HG03139 (cell line): ENCODE results near the gene EDRF1.
A peak's percentile ranks its signal among the peaks of the same experiment; 100 is the strongest.
"Not testable (repeated sequence)": the region's sequence is repeated elsewhere in the genome, so short reads cannot be mapped to it uniquely, and the experiment has no call there.

Source experiments
- ATAC-seq: cut with Tn5 transposase; IDR thresholded peaks from one replicate; pipeline ENCODE4 v1.9.1; 2021; ENCODE audit not compliant: unreplicated experiment

Gene EDRF1

GRCh38 chr10:125707541-125708468 lies 11.7 kb upstream of the EDRF1 start:
- peak; percentile 68 for ATAC-seq

GRCh38 chr10:125708971-125709503 lies 10.5 kb upstream of the EDRF1 start:
- ATAC-seq = peak; percentile 48

DNA sequence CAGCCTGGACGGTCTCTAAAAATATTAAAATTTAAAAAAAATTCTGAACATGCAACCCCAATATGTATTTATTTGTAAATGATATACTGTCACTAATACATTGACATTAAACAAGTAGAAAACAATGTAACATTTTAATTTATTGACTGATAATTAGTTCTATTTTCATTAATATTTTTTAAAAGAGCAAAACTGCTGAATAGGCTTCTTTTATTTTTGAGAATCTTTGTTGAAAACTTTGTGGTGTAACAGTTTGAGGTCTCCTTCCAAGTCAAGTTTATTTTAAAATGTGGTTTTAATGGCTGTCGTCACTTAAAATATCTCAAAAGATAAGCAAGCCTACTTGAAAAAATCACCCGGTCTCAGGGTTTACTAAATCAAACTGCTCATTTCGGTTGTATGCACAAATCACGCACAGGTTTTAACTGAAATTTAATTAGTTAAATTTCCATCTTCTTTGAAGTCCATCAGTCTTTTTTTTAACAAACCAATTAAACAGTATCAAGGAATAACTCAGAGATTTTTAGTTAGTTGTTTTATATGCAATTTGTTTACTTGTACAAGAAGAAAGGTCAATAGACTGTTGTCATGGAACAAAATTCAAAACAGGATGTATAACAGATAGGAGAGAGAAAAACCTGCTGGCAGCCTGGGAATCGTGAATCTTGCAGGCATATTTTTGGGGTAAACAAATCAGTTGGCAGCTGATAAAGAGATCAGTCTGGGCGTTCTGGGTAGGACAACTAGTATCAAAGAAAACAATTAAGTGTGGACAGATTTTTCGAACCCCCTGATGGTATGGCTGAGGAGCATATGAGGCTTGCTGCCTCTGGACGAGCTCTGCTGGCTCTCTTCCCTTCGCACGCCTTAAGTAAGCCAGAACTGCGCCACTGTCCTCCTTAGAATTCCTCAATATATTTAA lies 9.7 kb upstream of the EDRF1 start:
- no peak for ATAC-seq

DNA sequence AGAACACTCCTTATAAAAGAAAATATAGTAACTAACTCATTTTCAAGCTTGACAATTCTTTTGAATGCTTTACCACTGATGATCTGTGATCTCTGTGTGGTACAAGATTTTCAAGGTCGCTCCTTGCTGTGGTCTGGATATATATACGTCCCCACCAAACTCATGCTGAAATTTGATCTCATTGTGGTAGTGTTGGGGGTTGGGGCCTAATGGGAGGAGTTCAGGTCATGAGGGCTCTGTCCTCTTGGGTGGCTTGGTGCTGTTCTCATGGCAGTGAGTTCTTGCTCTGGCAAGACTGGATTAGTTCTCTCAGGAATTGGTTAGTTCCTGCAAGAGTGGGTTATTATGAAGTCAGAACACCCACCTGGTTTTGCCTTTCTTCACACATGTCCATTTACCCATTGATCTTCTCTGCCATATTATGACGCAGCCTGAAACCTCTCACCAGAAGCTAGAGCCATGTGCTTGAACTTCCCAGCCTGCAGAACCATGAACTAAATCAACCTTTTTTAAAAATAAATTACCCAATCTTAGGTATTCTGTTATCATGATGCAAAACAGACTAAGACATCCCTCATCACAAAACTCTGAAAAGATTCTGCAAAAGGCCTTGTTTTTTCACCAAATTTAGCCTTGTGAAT lies 8.3 kb upstream of the EDRF1 start:
- no peak for ATAC-seq

DNA sequence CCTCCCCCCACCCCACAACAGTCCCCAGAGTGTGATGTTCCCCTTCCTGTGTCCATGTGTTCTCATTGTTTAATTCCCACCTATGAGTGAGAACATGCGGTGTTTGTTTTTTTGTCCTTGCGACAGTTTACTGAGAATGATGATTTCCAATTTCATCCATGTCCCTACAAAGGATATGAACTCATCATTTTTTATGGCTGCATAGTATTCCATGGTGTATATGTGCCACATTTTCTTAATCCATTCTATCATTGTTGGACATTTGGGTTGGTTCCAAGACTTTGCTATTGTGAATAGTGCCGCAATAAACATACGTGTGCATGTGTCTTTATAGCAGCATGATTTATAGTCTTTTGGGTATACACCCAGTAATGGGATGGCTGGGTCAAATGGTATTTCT lies 4.8 kb upstream of the EDRF1 start:
- not testable (repeated sequence) for ATAC-seq

DNA sequence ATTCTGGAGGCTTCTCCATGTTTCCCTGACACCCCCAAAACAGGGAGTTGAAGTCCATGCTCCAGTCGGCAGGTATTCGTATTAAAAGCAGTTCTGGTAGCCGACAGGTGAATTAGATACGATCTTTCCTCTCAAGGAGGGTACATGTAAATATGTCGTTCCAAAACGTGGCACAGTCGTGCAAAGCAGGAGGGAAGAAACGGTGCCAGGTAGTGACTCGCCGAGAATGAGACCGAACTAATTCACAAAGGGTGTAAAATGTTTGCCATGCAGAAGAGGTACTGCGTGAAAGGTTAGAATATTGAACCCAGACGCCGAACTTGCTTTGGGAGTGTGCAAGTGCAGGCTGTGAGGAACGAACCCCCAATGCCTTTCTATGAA lies 483 bp downstream of the EDRF1 start:
- no peak for ATAC-seq

- ATAC-seq = peak; percentile 35
These were observed 1.5 kb downstream of the EDRF1 start for GRCh38 chr10:125721035-125721434.

GRCh38 chr10:125722811-125723210 lies 3.3 kb downstream of the EDRF1 start:
- ATAC-seq = no peak

DNA sequence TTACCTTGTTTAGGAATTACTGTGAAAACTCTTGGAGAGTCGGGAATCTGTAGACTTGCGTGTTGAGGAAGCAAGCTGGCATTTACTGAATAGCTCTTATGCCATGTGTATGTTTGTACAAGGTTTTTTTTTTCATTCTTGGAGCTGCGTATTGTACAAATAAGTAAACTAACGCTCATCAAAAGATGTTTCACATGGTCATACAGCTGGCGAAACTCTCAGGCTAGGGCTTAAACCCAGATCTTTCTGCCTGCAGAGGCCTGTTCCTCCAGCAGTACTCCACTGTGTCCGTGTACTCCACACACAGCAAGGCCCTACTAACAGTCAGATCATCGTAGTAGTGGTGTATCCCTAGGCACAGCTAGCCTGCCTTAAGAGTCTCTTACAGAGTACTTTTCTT lies 7.4 kb downstream of the EDRF1 start:
- ATAC-seq = no peak

- no peak for ATAC-seq
These were observed 7.9 kb downstream of the EDRF1 start for GRCh38 chr10:125727436-125727835.

DNA sequence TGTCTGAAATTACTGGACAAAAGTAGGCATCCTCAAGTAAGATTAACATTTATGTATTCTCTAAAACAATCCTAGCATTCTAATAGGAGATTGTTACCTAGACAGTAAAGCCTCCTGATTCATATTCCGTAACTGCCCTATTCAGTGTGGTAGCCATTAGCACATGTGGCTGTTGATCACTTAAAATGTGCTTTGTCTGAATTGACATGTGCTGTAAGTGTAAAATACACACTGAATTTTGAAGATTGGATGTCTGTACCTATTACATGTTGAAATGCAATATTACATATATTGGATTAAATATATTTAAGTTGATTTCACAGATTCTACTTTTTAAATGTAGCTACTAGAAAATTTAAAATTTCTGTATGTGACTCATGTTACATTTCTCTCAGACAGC lies 14.6 kb downstream of the EDRF1 start:
- no peak for ATAC-seq

DNA sequence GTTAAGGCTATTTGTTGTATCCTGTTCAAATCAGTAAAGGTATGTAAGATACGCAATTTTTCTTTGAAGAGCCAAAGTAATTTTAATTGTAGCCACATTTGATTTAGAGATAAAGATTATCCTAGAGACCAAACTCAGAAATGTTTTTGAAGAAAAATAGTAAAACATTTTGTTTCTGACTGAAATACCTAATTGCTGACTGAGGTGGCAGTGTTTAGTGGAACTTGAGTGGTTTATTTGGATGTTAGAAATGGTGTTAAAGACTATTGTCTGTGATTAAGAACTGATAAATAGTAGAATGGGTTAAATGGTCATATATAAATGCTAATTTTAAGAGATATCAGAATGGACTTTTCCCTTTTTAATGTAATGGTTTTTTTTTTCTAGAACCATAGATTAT lies 15.3 kb downstream of the EDRF1 start:
- ATAC-seq = no peak

GRCh38 chr10:125738206-125738605 lies 18.7 kb downstream of the EDRF1 start:
- no peak for ATAC-seq

DNA sequence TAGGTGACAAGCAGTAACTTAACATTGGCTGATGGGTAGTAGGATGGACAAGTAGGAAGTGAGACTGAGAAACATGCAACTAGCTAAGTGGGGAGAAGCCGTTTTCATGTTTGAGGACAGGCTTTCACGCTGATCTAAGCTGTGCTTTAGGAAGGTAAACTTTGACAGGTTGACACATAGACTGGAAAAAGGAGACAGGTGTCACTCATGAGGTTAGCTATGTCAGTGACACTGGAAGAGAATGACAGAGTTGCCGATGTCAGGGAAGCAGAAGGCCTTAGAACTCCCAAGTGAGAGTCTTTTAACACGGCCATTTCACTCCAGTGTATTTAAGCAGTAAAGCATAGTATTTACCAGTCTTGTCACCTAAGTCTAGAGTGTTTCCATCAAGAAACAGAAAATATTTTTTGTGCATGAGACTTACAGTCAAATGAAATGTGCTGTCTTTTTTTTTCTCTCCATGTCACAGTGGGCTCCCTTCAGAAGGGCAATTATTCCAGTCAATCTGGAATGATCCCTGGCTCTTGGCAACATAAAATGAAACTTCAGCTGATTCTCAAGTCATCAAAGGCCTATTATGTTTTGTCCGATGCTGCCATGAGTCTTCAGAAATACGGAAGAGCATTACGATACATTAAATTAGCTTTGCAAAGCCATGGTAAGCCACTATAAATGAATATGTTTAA lies 20.6 kb downstream of the EDRF1 start:
- ATAC-seq = no peak

DNA sequence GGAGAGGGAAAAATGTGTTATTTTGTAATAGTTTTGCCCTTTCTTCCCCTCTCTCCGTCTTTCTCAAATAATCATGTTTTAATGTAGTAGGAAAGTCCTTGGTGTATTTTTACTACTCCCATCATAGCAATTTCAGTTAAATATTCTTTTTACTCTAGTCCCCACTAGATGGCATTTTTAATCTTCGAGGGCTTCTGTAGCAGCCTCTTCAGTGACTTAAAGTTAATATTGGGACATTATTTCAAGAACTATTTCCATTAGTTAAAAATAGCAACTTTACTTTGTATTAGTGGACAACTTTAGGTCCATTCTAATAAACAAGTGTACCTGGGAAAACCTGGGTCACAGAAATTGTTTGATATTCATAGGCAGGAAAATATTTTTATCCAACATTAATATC lies 23.0 kb downstream of the EDRF1 start:
- no peak for ATAC-seq

GRCh38 chr10:125744909-125745308 lies 25.4 kb downstream of the EDRF1 start:
- no peak for ATAC-seq

- ATAC-seq = no peak
These were observed 27.9 kb downstream of the EDRF1 start for GRCh38 chr10:125747417-125747816.

- ATAC-seq = no peak
These were observed 36.7 kb downstream of the EDRF1 start for GRCh38 chr10:125756196-125756595.

- no peak for ATAC-seq
These were observed 37.5 kb downstream of the EDRF1 start for GRCh38 chr10:125756853-125757487.

GRCh38 chr10:125757742-125758141 lies 38.2 kb downstream of the EDRF1 start:
- ATAC-seq = no peak
